Stimulated activated naive CD8-positive, alpha-beta T cell treated with anti-CD3 and anti-CD28 coated beads, Interleukin-15, Interleukin-2, amounts not matched to agents 100 ng/mL and 50 ng/mL, for 24 hours (primary cell): ENCODE data around the gene DUSP10.

Experiments used
- H3K27ac Mint-ChIP-seq: one replicate; pipeline ENCODE4 v1.8.0; 2021; ENCODE audit warnings: mild to moderate bottlenecking, mixed read lengths
- H3K27me3 Mint-ChIP-seq: one replicate; pipeline ENCODE4 v1.8.0; 2021; ENCODE audit warnings: mixed read lengths
- H3K36me3 Mint-ChIP-seq: one replicate; pipeline ENCODE4 v1.8.0; 2021; ENCODE audit warnings: low read depth, mixed read lengths
- H3K4me1 Mint-ChIP-seq: one replicate; pipeline ENCODE4 v1.8.0; 2021; ENCODE audit warnings: low read depth, mixed read lengths
- H3K4me3 Mint-ChIP-seq: one replicate; pipeline ENCODE4 v1.8.0; 2021; ENCODE audit warnings: mild to moderate bottlenecking, mixed read lengths
- H3K9me3 Mint-ChIP-seq: one replicate; pipeline ENCODE4 v1.8.0; 2021; ENCODE audit warnings: mixed read lengths

Gene DUSP10

DNA sequence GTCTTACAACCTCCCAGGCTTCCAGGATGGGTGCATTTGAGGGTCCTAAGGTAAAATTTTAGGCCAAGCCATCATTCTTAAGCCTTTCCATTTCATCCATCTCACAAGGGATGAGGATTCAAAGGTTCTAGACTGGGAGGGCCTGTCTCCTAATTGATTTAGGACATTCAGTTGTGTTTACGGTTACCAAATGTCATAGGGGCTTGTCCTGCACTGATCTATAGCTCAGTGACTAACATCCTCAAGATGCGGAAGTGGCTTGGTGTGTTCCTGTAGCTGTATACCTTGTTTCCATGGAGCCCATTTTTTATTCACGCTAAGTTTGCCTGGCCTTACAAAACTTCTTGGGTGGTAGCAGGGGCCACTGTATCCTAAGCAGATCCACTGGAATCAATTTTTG, 52.8 kb downstream of the DUSP10 start:
- no peaks in the 10 kb centered on the region for H3K36me3 Mint-ChIP-seq
- H3K4me3 Mint-ChIP-seq = no peak overlapping the region
- H3K9me3 Mint-ChIP-seq = peaks cover 3% of the 10 kb centered on the region
- H3K4me1 Mint-ChIP-seq = peaks cover 19% of the 10 kb centered on the region
- H3K27ac Mint-ChIP-seq = peak overlapping the region; percentile 43
- no peaks in the 10 kb centered on the region for H3K27me3 Mint-ChIP-seq

DNA sequence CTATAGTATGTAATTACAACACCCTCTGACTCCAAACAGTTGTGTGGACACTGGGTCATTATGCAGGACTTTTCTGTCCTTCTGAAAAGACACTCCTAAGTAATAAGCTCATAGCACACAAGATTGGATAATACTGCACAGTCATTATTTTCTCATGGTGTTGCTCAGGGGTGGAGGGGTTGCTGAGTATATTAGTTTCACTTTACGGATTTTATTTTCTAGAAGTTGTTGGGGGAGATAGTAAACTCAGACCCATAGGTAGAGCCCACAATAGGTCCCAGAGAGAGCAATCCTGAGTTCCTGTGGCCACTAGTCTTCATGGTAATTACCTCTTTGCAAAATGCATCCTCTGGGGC, 53.4 kb downstream of the DUSP10 start:
- H3K27me3 Mint-ChIP-seq = no peaks in the 10 kb centered on the region
- H3K9me3 Mint-ChIP-seq = peaks cover under 1% of the 10 kb centered on the region
- H3K36me3 Mint-ChIP-seq = no peaks in the 10 kb centered on the region
- no peak overlapping the region for H3K4me3 Mint-ChIP-seq
- H3K4me1 Mint-ChIP-seq = peaks cover 24% of the 10 kb centered on the region
- peak overlapping the region; percentile 43 for H3K27ac Mint-ChIP-seq

DNA sequence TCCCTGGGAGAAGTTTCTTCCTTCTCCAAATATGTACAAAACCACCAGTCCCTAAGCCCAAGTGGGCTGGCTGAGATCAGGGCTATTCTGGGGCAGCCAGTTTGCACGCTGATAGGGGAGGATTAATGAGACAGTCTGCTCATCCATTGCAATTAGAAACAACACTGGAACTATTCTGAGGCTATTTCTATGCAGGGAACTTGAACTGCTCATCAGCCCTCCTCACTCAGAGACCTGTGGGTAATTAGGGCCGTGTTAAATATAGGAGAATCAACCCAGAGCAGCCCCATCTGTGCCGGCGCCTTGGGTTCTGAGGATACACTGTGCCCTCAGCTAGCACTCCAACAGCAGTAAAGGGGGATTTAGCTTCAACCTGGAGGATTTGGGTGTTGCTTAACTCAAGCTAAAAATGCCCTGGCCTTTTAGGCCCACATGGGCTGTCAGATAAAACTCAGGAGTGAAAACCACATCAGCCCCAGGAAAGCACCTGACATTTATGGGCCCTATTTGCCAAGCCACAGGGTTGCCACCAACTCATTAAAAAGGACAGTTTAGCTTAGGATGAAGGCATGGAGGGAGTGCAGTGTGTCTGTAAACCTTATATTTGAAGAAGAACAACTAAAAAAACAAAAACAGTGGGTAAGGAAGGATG, 53.9 kb downstream of the DUSP10 start:
- H3K4me1 Mint-ChIP-seq = peaks cover 24% of the 10 kb centered on the region
- H3K27me3 Mint-ChIP-seq = no peaks in the 10 kb centered on the region
- H3K36me3 Mint-ChIP-seq = no peaks in the 10 kb centered on the region
- peak overlapping the region; percentile 43 for H3K27ac Mint-ChIP-seq
- H3K9me3 Mint-ChIP-seq = no peaks in the 10 kb centered on the region
- no peak overlapping the region for H3K4me3 Mint-ChIP-seq

DNA sequence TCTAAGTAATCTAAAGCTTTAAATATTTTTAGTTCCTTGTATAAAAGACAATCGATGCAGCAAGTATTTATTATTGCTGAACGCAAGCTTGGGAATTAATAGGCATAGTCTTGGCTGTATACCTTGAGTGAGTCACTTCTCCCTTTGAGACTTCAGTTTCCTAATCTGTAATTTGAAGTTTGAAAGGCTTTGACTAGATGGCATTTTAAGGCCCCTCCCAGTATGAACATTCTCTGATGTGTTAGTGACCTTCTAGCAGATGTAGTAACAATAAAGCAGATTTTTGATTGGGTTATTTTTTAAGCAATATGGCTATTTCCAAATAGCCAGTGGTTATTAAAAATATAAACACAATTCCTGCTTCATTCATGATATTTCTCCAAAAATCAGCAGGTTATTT, 58.2 kb downstream of the DUSP10 start:
- Mint-ChIP-seq H3K27me3 (no peaks in the 10 kb centered on the region), H3K36me3 (no peaks in the 10 kb centered on the region), H3K4me1 (peaks cover 19% of the 10 kb centered on the region), H3K9me3 (peaks cover 11% of the 10 kb centered on the region), H3K4me3 (no peak overlapping the region), H3K27ac (no peak overlapping the region)

DNA sequence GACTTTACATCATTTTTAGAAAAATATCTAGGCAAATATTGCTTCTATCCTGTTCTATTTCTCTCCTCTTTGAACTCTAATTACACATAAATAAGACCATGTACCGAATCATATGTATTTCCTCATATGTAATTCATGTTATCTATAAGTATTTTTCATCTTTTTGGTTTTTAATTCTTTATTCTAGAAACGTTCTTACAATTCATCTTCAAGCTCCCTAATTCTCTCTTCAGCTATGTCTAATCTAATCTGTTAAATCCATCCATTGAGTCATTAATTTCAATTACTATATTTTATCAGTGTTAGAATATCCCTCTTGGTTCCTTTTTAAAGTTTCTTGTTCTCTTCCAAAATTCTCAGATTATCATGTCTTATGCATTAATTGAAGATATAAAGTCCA, 61.8 kb downstream of the DUSP10 start:
- Mint-ChIP-seq H3K36me3 (no peaks in the 10 kb centered on the region), H3K27me3 (no peaks in the 10 kb centered on the region), H3K4me3 (no peak overlapping the region), H3K27ac (no peak overlapping the region), H3K9me3 (peaks cover 11% of the 10 kb centered on the region), H3K4me1 (peaks cover 5% of the 10 kb centered on the region)

DNA sequence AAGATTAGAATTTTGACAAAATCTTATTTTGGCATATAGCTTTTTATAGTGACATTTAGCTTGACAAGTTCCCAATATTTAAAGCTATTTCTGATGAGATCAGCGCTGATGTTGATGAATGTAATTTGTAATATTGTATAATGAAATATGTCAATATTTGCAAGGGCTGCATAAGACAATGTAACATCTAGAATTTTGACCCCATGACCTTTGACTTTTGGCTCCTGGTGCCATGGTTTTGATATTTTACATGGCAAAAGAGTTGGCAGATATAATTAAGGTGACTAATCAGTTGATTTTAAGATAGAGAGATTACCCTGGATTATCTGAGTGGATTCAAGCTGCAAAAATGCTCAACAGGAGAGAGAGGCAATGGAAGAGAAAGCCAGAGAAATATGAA, 63.9 kb downstream of the DUSP10 start:
- no peak overlapping the region for H3K27ac Mint-ChIP-seq
- H3K4me1 Mint-ChIP-seq = no peaks in the 10 kb centered on the region
- H3K36me3 Mint-ChIP-seq = no peaks in the 10 kb centered on the region
- H3K4me3 Mint-ChIP-seq = no peak overlapping the region
- H3K9me3 Mint-ChIP-seq = peaks cover 11% of the 10 kb centered on the region
- H3K27me3 Mint-ChIP-seq = no peaks in the 10 kb centered on the region

DNA sequence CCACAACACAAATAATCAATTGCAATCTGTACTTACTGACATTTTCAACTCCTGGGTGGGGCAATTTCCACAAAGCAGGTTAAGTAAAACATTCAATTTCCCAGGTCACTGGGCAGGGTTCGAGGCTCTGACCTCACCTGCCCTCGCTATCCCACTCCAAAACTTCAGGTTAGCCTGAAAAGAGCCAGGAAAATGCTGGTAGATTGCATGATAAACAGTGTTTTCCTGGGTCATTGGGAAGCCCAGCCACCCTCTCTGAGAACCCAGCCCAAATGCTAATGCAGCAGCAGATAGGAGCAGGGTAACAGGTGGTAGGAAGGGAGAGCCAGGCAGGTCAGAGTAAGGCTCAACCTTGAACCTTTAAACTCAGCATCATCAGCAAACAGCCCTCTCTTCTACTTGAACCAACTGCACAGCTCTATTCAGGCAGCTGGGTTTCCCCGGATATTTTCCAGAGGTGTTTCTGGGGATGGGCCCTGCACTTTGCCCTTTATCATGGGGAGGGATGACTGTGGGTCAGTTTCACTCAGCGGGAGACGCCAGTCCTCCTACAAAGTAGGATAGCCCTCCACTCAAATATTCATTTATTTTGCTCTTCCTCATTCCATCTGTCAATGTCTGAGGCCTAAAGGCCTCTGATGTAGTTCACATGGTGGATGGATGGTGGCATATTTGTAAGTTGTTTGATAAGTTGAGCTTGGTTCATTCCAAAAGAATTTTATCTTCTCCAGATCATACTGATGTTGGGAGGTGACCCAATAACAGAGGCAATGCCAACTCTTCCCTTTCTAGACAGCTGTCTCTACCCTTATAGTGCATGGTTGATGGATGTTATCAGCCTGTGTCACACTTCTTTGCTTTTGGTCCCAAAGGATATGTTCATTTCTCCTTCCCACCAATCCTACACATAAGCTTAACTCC, 65.7 kb downstream of the DUSP10 start:
- Mint-ChIP-seq H3K9me3 (peaks cover 9% of the 10 kb centered on the region), H3K4me1 (no peaks in the 10 kb centered on the region), H3K4me3 (no peak overlapping the region), H3K27me3 (no peaks in the 10 kb centered on the region), H3K36me3 (no peaks in the 10 kb centered on the region), H3K27ac (no peak overlapping the region)

DNA sequence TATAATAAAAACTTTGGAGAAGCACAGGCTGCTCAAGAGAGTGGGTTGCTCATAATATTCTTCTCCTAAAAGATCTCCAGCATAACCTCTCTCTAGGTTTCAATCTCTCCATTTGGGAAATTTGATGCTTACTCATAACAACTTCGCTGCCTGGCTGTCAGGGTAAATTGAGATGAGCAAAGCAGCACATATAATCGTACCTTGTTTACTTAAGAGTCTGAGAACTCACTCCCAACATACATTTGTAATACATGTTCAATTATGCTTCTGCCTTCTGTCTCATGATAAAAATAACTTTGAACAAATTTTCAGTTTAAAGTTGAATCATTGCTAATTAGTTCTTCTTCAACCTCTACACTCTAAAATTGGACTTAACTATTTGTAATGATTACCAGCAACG, 68.9 kb downstream of the DUSP10 start:
- no peaks in the 10 kb centered on the region for H3K4me1 Mint-ChIP-seq
- no peaks in the 10 kb centered on the region for H3K9me3 Mint-ChIP-seq

DNA sequence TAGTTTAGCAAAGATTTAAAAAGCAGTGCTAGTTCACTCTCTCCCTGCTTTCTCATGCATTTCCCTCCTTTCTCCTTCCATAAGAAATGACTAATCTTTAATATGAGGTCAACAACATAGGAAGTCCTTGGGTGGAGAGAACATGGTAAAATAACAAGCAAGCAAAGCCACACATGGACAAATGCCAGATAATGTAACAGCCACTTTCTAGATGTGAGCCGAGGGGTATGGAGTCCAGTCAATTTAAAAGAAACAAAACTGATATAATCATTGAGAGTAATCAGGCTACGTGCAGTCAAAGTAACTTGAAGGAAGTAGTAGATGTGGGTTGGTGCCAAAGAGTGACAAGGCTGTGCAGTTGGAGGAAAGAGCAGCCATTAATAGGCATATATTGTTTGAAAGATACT, 69.6 kb downstream of the DUSP10 start:
- H3K36me3 Mint-ChIP-seq = no peaks in the 10 kb centered on the region
- H3K4me3 Mint-ChIP-seq = no peak overlapping the region
- no peaks in the 10 kb centered on the region for H3K9me3 Mint-ChIP-seq
- H3K27me3 Mint-ChIP-seq = peaks cover 17% of the 10 kb centered on the region
- no peak overlapping the region for H3K27ac Mint-ChIP-seq
- peaks cover 6% of the 10 kb centered on the region for H3K4me1 Mint-ChIP-seq

More for the DNA sequence above, 68.9 kb downstream of the DUSP10 start:
- Mint-ChIP-seq H3K4me3 (no peak overlapping the region), H3K27me3 (peaks cover 17% of the 10 kb centered on the region), H3K36me3 (no peaks in the 10 kb centered on the region), H3K27ac (no peak overlapping the region)

DNA sequence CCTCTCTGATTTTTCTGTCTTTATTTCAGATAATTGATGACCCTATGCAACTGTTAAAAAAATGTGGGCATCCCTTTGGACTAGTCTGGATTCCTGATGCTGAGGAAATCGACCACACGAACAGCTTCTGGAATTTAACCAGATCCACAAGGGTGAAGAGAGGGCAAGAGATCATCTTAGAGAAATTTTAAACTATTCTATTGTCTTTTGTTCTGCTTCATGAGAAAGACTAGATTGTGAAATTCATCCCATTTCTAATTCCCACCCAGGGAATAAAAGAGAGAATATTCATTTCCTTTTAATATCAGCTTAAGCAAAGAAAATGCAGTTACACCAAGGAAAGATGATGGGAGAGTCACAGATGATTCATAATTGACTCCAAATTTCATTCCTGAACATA, 71.8 kb downstream of the DUSP10 start:
- H3K36me3 Mint-ChIP-seq = no peaks in the 10 kb centered on the region
- H3K27me3 Mint-ChIP-seq = peaks cover 17% of the 10 kb centered on the region
- H3K4me1 Mint-ChIP-seq = peaks cover 7% of the 10 kb centered on the region
- H3K27ac Mint-ChIP-seq = no peak overlapping the region
- no peak overlapping the region for H3K4me3 Mint-ChIP-seq
- no peaks in the 10 kb centered on the region for H3K9me3 Mint-ChIP-seq

DNA sequence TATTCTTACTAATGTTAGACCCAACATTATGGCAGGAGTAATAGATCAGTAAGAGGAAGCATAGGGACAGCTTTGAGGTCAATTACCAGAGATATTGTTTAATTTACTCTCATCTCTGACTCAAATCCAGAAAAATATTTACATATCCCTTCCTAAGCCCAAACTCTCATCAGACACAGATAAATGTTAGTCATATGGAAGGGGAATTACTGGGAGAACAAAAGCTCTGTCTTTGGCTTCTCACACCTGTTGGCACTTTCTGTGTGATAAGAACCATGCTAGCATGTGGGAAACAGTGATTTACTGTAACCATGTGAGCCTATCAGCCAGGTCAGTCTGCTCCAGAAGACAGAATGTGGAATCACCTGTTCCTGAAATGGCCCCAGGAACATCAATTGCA, 72.4 kb downstream of the DUSP10 start:
- peaks cover 7% of the 10 kb centered on the region for H3K4me1 Mint-ChIP-seq
- no peak overlapping the region for H3K27ac Mint-ChIP-seq
- no peaks in the 10 kb centered on the region for H3K9me3 Mint-ChIP-seq
- peaks cover 17% of the 10 kb centered on the region for H3K27me3 Mint-ChIP-seq
- H3K36me3 Mint-ChIP-seq = no peaks in the 10 kb centered on the region
- H3K4me3 Mint-ChIP-seq = no peak overlapping the region

DNA sequence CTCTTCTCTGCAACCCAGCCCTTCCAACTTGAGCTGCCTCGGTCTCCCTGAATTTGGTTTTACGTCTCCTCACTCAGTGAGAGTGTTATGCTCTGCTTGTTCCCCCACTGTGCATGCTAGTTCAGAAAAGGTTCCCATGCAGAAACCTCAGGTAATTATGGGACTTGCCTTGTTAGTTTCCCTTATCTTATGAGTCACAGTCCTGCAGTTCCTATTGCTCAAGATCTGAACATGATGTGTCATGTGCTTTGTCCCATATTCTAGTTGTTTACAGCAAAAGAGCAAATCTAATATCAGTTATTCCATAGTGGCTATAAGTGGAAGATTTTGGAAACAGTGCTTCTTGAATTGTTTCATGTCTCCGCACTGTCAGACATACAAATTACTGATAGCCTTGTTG, 74.4 kb downstream of the DUSP10 start:
- H3K4me1 Mint-ChIP-seq = peaks cover 7% of the 10 kb centered on the region
- no peaks in the 10 kb centered on the region for H3K9me3 Mint-ChIP-seq
- H3K36me3 Mint-ChIP-seq = no peaks in the 10 kb centered on the region
- H3K27ac Mint-ChIP-seq = no peak overlapping the region
- no peak overlapping the region for H3K4me3 Mint-ChIP-seq
- peaks cover 17% of the 10 kb centered on the region for H3K27me3 Mint-ChIP-seq

DNA sequence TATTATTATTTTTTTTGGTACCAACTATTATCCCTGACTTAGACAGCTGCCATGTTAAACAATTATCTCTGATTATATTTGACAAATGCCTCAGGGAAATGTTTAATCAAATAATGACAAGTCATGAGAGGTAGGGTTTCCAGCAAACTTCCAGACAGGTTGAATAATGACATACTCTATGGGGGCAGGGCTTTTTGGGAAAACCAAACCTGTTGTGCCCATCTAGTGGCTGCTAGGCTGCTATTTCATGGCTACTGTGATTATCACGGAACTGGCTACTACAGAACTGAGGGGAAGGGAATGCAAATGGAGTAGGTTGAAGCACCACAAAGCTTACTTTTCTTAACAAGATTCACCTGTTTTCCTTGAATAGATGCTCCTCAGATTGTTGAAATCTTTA, 77.6 kb downstream of the DUSP10 start:
- Mint-ChIP-seq H3K27me3 (peaks cover 3% of the 10 kb centered on the region), H3K27ac (no peak overlapping the region), H3K4me1 (peaks cover 12% of the 10 kb centered on the region)

DNA sequence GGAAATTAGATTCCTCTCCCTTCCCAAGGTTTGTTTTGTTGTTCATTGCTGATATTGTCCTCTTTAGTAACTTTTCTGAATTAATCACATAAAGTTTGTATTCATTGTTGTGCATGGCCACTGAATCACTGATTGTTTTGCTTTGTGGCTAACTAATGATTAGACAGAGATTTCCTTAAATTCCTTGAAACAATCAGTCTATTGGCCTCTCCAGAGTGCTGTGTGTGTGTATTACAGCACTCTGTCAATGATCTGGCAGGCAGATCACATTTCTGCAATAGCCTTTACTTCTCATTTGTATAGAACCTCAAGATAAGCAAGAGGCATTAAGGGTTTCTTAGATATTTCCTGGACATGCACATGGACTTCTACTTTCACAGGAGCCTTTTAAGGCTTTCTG, 78.6 kb downstream of the DUSP10 start:
- Mint-ChIP-seq H3K27me3 (no peaks in the 10 kb centered on the region), H3K36me3 (no peaks in the 10 kb centered on the region), H3K27ac (no peak overlapping the region), H3K9me3 (no peaks in the 10 kb centered on the region), H3K4me1 (peaks cover 12% of the 10 kb centered on the region), H3K4me3 (no peak overlapping the region)

More for the DNA sequence above, 77.6 kb downstream of the DUSP10 start:
- no peaks in the 10 kb centered on the region for H3K9me3 Mint-ChIP-seq
- no peaks in the 10 kb centered on the region for H3K36me3 Mint-ChIP-seq
- no peak overlapping the region for H3K4me3 Mint-ChIP-seq

DNA sequence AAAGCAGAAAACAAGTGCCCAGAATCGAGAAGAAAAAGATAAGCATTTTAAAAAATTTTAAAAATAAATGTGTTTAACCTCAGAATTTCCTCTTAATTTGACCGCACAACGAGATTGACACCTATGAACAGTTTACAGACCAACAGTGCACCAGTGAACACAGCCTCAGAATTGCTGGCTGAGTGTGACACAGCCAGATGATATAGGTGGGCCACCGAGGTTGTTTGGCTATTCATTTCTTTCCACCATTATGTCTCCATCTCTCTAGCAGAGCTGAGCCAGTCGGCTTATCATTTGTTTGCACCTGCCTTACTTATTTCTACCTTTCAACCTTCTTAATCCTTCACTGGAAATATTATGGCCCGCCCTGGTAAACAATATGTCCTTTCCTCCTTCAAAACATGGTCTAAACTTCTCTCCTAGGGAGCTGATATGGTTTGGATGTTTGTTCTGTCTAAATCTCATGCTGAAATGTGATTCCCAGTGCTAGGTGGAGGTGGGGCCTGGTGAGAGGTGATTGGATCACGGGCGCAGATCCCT, 86.1 kb downstream of the DUSP10 start:
- H3K36me3 Mint-ChIP-seq = no peaks in the 10 kb centered on the region
- no peaks in the 10 kb centered on the region for H3K27me3 Mint-ChIP-seq
- no peak overlapping the region for H3K27ac Mint-ChIP-seq
- H3K4me3 Mint-ChIP-seq = no peak overlapping the region
- H3K4me1 Mint-ChIP-seq = peaks cover 3% of the 10 kb centered on the region
- H3K9me3 Mint-ChIP-seq = no peaks in the 10 kb centered on the region
